Measurements from ENCODE around the gene TMC7.

Gene TMC7

GRCh38 chr16:19106625-19107020 is 122.9 kb downstream of the TMC7 start:
- Histone ChIP-seq H3K27me3 (replicated peaks; ENCODE audit: control insufficient read depth, insufficient read depth, low read length) (no peaks in the 10 kb centered on the region), H3K36me3 (ENCODE audit: control insufficient read depth, insufficient read depth, low read length) (no peaks in the 10 kb centered on the region), H3K4me3 (replicated peaks; ENCODE audit: low read depth, low read length) (no peak overlapping the region)
- TF ChIP-seq CTCF (IDR thresholded peaks at IDR 0.05; ENCODE audit: insufficient read depth, low read length, poor library complexity, severe bottlenecking): no peak
- no peak for DNase-seq (ENCODE audit: extremely low read depth, insufficient read length)

GRCh38 chr16:19108409-19109287 is 124.9 kb downstream of the TMC7 start:
- Histone ChIP-seq H3K27me3 (replicated peaks; ENCODE audit: control insufficient read depth, insufficient read depth, low read length) (no peaks in the 10 kb centered on the region; the same call in 1 of the 2 replicates), H3K36me3 (ENCODE audit: control insufficient read depth, insufficient read depth, low read length) (no peaks in the 10 kb centered on the region), H3K4me3 (replicated peaks; ENCODE audit: low read depth, low read length) (no peak overlapping the region)
- no peak for DNase-seq (ENCODE audit: extremely low read depth, insufficient read length)
- no peak for TF ChIP-seq CTCF (IDR thresholded peaks at IDR 0.05; ENCODE audit: insufficient read depth, low read length, poor library complexity, severe bottlenecking)

- H3K4me3 ChIP-seq (replicated peaks; ENCODE audit: low read depth, low read length): no peak overlapping the region
- no peak for DNase-seq (ENCODE audit: extremely low read depth, insufficient read length)
- H3K27me3 ChIP-seq (replicated peaks; ENCODE audit: control insufficient read depth, insufficient read depth, low read length): no peaks in the 10 kb centered on the region; the same call in 1 of the 2 replicates
- H3K36me3 ChIP-seq (ENCODE audit: control insufficient read depth, insufficient read depth, low read length): no peaks in the 10 kb centered on the region
- TF ChIP-seq CTCF (IDR thresholded peaks at IDR 0.05; ENCODE audit: insufficient read depth, low read length, poor library complexity, severe bottlenecking): no peak
These were observed 125.5 kb downstream of the TMC7 start for GRCh38 chr16:19109288-19109664.

- no peaks in the 10 kb centered on the region; the same call in 1 of the 2 replicates for H3K27me3 ChIP-seq (replicated peaks; ENCODE audit: control insufficient read depth, insufficient read depth, low read length)
- DNase-seq (ENCODE audit: extremely low read depth, insufficient read length): no peak
- no peak overlapping the region for H3K4me3 ChIP-seq (replicated peaks; ENCODE audit: low read depth, low read length)
- TF ChIP-seq CTCF (IDR thresholded peaks at IDR 0.05; ENCODE audit: insufficient read depth, low read length, poor library complexity, severe bottlenecking): no peak
- H3K36me3 ChIP-seq (ENCODE audit: control insufficient read depth, insufficient read depth, low read length): no peaks in the 10 kb centered on the region
These were observed 127.0 kb downstream of the TMC7 start for GRCh38 chr16:19110537-19111360.

GRCh38 chr16:19112099-19112407 is 128.3 kb downstream of the TMC7 start:
- DNase-seq (ENCODE audit: extremely low read depth, insufficient read length): no peak
- H3K4me3 ChIP-seq (replicated peaks; ENCODE audit: low read depth, low read length): no peak overlapping the region
- no peaks in the 10 kb centered on the region; the same call in 1 of the 2 replicates for H3K27me3 ChIP-seq (replicated peaks; ENCODE audit: control insufficient read depth, insufficient read depth, low read length)
- no peak for TF ChIP-seq CTCF (IDR thresholded peaks at IDR 0.05; ENCODE audit: insufficient read depth, low read length, poor library complexity, severe bottlenecking)
- no peaks in the 10 kb centered on the region for H3K36me3 ChIP-seq (ENCODE audit: control insufficient read depth, insufficient read depth, low read length)

All from GM06990 (cell line).